HepG2 (cell line): ENCODE data around the gene CBLB. TPM values are rescaled to one million over a fixed set of nuclear protein-coding genes. Genes with fewer than 3 reads are reported as not detected.

Source experiments
- ATAC-seq: fragments of 200-7000 bp; cut with Tn5 transposase; 3 replicates; pipeline ENCODE4 v1.9.1; 2020; ENCODE audit warnings: mild to moderate bottlenecking, moderate library complexity
- BruUV-seq: library from RNA; stranded (reverse); fragments of 400-500 nt; replicated peaks from 2 replicates; lab custom pipeline; 2021; lab: Mats Ljungman, UMichigan
- CTCF ChIA-PET: fragments of 300-600 bp; formaldehyde crosslinking; extraction: SDS; loops from one replicate; lab custom pipeline; 2021; ENCODE audit warnings: low total read pairs, inconsistent platforms, low intra/inter-chr PET ratio; lab: Yijun Ruan, JAX
- POLR2A ChIA-PET: fragments of 350-600 bp; sonication (Branson Sonifier 250); formaldehyde crosslinking; loops from one replicate; lab custom pipeline; 2020; ENCODE audit warnings: antibody characterized with exemption, inconsistent platforms; lab: Yijun Ruan, JAX
- DNase-seq: peaks from one replicate; pipeline ENCODE4 v3.0.0-alpha.2; 2015; ENCODE audit warnings: low spot score
- FAIRE-seq: peaks from 3 replicates; lab custom pipeline; 2011; peaks lifted over from hg19 to GRCh38; lab: Jason Lieb, UNC
- H2AFZ ChIP-seq: one replicate; pipeline ENCODE4 v1.6.1; 2011; ENCODE audit warnings: low read length, inconsistent platforms
- H3K27ac ChIP-seq: fragments of 300-600 bp; 3 replicates; pipeline ENCODE4 v1.8.0; 2011; ENCODE audit warnings: mixed run types, mild to moderate bottlenecking, mixed read lengths, low read length, inconsistent platforms; ENCODE audit not compliant: insufficient read depth; ENCODE audit errors: extremely low read length
- H3K27me3 ChIP-seq, 2 experiments: fragments of 200-600 bp in 1 of 2; 2 replicates in 1 of 2; 3 replicates in 1 of 2; pipeline versions ENCODE4 v1.6.0 to v1.8.0; 2011; ENCODE audit warnings: low read length in 2 of 2, mild to moderate bottlenecking in 2 of 2, moderate library complexity in 2 of 2, inconsistent platforms in 1 of 2; ENCODE audit not compliant: insufficient read depth in 2 of 2, control insufficient read depth in 1 of 2
- H3K36me3 ChIP-seq, 2 experiments: fragments of 200-600 bp in 1 of 2; replicated peaks in 1 of 2; 2 replicates in 1 of 2; 3 replicates in 1 of 2; pipeline versions ENCODE4 v1.5.1 to v1.8.0; 2011; ENCODE audit warnings: low read length in 2 of 2, inconsistent platforms in 1 of 2; ENCODE audit not compliant: insufficient read depth in 2 of 2, control insufficient read depth in 1 of 2
- H3K4me1 ChIP-seq: 2 replicates; pipeline ENCODE4 v1.5.1; 2012; ENCODE audit warnings: low read length, inconsistent platforms; ENCODE audit not compliant: insufficient read depth
- H3K4me2 ChIP-seq: 2 replicates; pipeline ENCODE4 v1.6.0; 2011; ENCODE audit warnings: low read depth, low read length, inconsistent platforms
- H3K4me3 ChIP-seq, 3 experiments: fragments of 200-600 bp in 1 of 3; sonication (generic), shearing (Covaris generic) in 1 of 3; replicated peaks in 1 of 3; 2 replicates each; pipeline ENCODE4 v1.5.1; 2011 to 2016; ENCODE audit warnings: low read length in 3 of 3, inconsistent platforms in 2 of 3, low read depth in 2 of 3, mild to moderate bottlenecking in 2 of 3, control low read depth in 1 of 3, mixed read lengths in 1 of 3; ENCODE audit not compliant: insufficient read depth in 1 of 3
- H3K79me2 ChIP-seq: one replicate; pipeline ENCODE4 v1.6.1; 2011; ENCODE audit warnings: low read length, inconsistent platforms; ENCODE audit not compliant: insufficient read depth
- H3K9ac ChIP-seq: 2 replicates; pipeline ENCODE4 v1.6.0; 2011; ENCODE audit warnings: mild to moderate bottlenecking, low read depth, low read length, inconsistent platforms; ENCODE audit not compliant: insufficient read depth
- H3K9me3 ChIP-seq: 2 replicates; pipeline ENCODE4 v1.5.1; 2012; ENCODE audit warnings: mild to moderate bottlenecking, low read length
- H4K20me1 ChIP-seq: 2 replicates; pipeline ENCODE4 v1.6.0; 2011; ENCODE audit warnings: inconsistent platforms, mild to moderate bottlenecking, low read length, moderate library complexity; ENCODE audit not compliant: insufficient read depth
- HCFC1 ChIP-seq: fragments of 150-350 bp; IDR thresholded peaks from 2 replicates; pipeline ENCODE4 v1.6.1; 2014; ENCODE audit warnings: low read depth, low read length
- HOXA5 ChIP-seq: sonication (generic); formaldehyde crosslinking; IDR thresholded peaks from 2 replicates; pipeline ENCODE4 v1.4.0; 2020; ENCODE audit warnings: missing genetic modification reagents
- KAT8 ChIP-seq: IDR thresholded peaks from 2 replicates; pipeline ENCODE4 v1.6.1; 2016; ENCODE audit warnings: missing genetic modification reagents, missing compliant biosample characterization
- MTA3 ChIP-seq: sonication (generic); formaldehyde crosslinking; IDR thresholded peaks from 2 replicates; pipeline ENCODE4 v1.4.0; 2020; ENCODE audit warnings: missing genetic modification reagents
- POLR2A ChIP-seq, 2 experiments: IDR thresholded peaks; 2 replicates each; pipeline ENCODE4 v1.6.1; 2011; ENCODE audit warnings: low read depth in 2 of 2, low read length in 2 of 2, mild to moderate bottlenecking in 1 of 2, moderate library complexity in 1 of 2; ENCODE audit not compliant: insufficient read depth in 1 of 2
- POLR2AphosphoS2 ChIP-seq: IDR thresholded peaks from 2 replicates; pipeline ENCODE4 v1.6.1; 2011; ENCODE audit warnings: low read depth, low read length, improper control_type of control experiment
- RFX5 ChIP-seq: IDR thresholded peaks from 2 replicates; pipeline ENCODE4 v1.6.1; 2011; ENCODE audit warnings: low read depth, low read length, improper control_type of control experiment
- TERF1 ChIP-seq: sonication (generic); formaldehyde crosslinking; IDR thresholded peaks from 2 replicates; pipeline ENCODE4 v1.8.0; 2022; ENCODE audit warnings: mild to moderate bottlenecking, missing genetic modification reagents, moderate library complexity
- ZNF318 ChIP-seq: sonication (generic); formaldehyde crosslinking; IDR thresholded peaks from 2 replicates; pipeline ENCODE4 v1.4.0; 2020; ENCODE audit warnings: mild to moderate bottlenecking, missing genetic modification reagents
- ZNF737 ChIP-seq: sonication (generic); formaldehyde crosslinking; IDR thresholded peaks from 2 replicates; pipeline ENCODE4 v1.5.0; 2020; ENCODE audit warnings: missing genetic modification reagents, mild to moderate bottlenecking, borderline replicate concordance
- ZNF746 ChIP-seq: sonication (generic); formaldehyde crosslinking; IDR thresholded peaks from 2 replicates; pipeline ENCODE4 v1.8.0; 2022; ENCODE audit warnings: mild to moderate bottlenecking, missing genetic modification reagents
- ZNF747 ChIP-seq: sonication (generic); formaldehyde crosslinking; IDR thresholded peaks from 2 replicates; pipeline ENCODE4 v1.8.1; 2023; ENCODE audit warnings: missing genetic modification reagents, mild to moderate bottlenecking, borderline replicate concordance
- WGBS: methylation state at CpG from one replicate; pipeline ENCODE4 v1.1.6; 2017; ENCODE audit warnings: low lambda C conversion rate; 5-methylcytosine and 5-hydroxymethylcytosine counted together
- in situ Hi-C: cut with HindIII; loops from 2 replicates; pipeline ENCODE4 v1.10.0; 2017; ENCODE audit warnings: low pct_unique_long_range_greater_than_20kb; ENCODE audit not compliant: extremely low pct_ligation_motif_present
- intact Hi-C: fragments of 100-400 bp; cut with micrococcal nuclease; formaldehyde crosslinking; loops from one replicate; pipeline ENCODE4 v1.10.0; 2022; ENCODE audit not compliant: unreplicated experiment
- polyA plus RNA-seq, 8 experiments: library from polyadenylated mRNA; depleted of rRNA in 3 of 8; stranded (reverse) in 7 of 8; unstranded in 1 of 8; fragments of >200 nt; fragmentation: Illumina TruSeq in 4 of 8; extraction: Trizol in 4 of 8; gene quantifications; 2 replicates each; pipeline versions ENCODE4 v1.2.1 to v1.2.3, GENCODE V29; 2011 to 2016; ENCODE audit warnings: low read depth in 4 of 8, missing spikeins in 1 of 8, mixed read lengths in 1 of 8; ENCODE audit not compliant: insufficient read depth in 1 of 8
- total RNA-seq, 5 experiments: library from RNA; depleted of rRNA; stranded (reverse); fragments of >200 nt; fragmentation: Illumina TruSeq; extraction: Trizol; gene quantifications; 2 replicates each; pipeline ENCODE4 v1.2.3, GENCODE V29; 2016; ENCODE audit warnings: low read depth in 1 of 5
- TF ChIP-seq, protein P1 (sequence below): sonication (generic); formaldehyde crosslinking; IDR thresholded peaks from 2 replicates; pipeline ENCODE4 v1.8.1; 2023; ENCODE audit warnings: missing genetic modification reagents, inconsistent platforms, borderline replicate concordance
- TF ChIP-seq, protein P2 (sequence below): sonication (generic); formaldehyde crosslinking; IDR thresholded peaks from 2 replicates; pipeline ENCODE4 v1.9.0; 2021; ENCODE audit warnings: missing genetic modification reagents, mild to moderate bottlenecking, borderline replicate concordance

CBLB gene
- total and polyA plus RNA-seq, 2 of the 13 experiments (the other 11 are each of a cell fraction or from before 2014, with no cell fraction given): 9.8 to 16.4 TPM

- no peaks in the 10 kb centered on the region for H3K79me2 ChIP-seq
- H3K9ac ChIP-seq: no peak overlapping the region
- H3K27ac ChIP-seq: no peak overlapping the region
- peaks cover 1 to 13% of the 10 kb centered on the region in 2 experiments; a peak in 4 of 5 replicates for H3K36me3 ChIP-seq
- in situ Hi-C loops (loop anchor here (5.0 kb wide), 1 partner anchor 59 kb away; no protein-coding TSS in a partner anchor), intact Hi-C loops (no loop called here)
- ChIA-PET CTCF (no interaction called here), POLR2A (no interaction called here)
- H3K27me3 ChIP-seq: no peaks in the 10 kb centered on the region
- no TSS peak for BruUV-seq
- no peak overlapping the region for H3K4me3 ChIP-seq
- ATAC-seq (no peak), DNase-seq (no peak), FAIRE-seq (no peak)
- no peak overlapping the region for H2AFZ ChIP-seq
- H3K4me1 ChIP-seq: no peaks in the 10 kb centered on the region
- WGBS: 98% methylated on average over 5 of the region's 5 CpGs
- H3K9me3 ChIP-seq: no peaks in the 10 kb centered on the region
- no peak overlapping the region for H3K4me2 ChIP-seq
- no peaks in the 10 kb centered on the region for H4K20me1 ChIP-seq
- TF ChIP-seq, protein P1, sequence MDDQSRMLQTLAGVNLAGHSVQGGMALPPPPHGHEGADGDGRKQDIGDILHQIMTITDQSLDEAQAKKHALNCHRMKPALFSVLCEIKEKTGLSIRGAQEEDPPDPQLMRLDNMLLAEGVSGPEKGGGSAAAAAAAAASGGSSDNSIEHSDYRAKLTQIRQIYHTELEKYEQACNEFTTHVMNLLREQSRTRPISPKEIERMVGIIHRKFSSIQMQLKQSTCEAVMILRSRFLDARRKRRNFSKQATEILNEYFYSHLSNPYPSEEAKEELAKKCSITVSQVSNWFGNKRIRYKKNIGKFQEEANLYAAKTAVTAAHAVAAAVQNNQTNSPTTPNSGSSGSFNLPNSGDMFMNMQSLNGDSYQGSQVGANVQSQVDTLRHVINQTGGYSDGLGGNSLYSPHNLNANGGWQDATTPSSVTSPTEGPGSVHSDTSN: no peak
- TF ChIP-seq ZNF746 (CRISPR knock-in tag): no peak
- TF ChIP-seq POLR2A (IDR thresholded peaks at IDR 0.05; ENCODE audit: insufficient read depth in 1 of 2, low read depth in 2 of 2, low read length in 2 of 2): no peak
- TF ChIP-seq TERF1 (CRISPR knock-in tag): no peak
- no peak for TF ChIP-seq ZNF747 (CRISPR knock-in tag)
- no peak for TF ChIP-seq ZNF318 (CRISPR knock-in tag)
- TF ChIP-seq HCFC1: no peak
- no peak for TF ChIP-seq POLR2AphosphoS2
- no peak for TF ChIP-seq HOXA5 (CRISPR knock-in tag)
- TF ChIP-seq ZNF737 (CRISPR knock-in tag): no peak
- no peak for TF ChIP-seq RFX5
- TF ChIP-seq, protein P2, sequence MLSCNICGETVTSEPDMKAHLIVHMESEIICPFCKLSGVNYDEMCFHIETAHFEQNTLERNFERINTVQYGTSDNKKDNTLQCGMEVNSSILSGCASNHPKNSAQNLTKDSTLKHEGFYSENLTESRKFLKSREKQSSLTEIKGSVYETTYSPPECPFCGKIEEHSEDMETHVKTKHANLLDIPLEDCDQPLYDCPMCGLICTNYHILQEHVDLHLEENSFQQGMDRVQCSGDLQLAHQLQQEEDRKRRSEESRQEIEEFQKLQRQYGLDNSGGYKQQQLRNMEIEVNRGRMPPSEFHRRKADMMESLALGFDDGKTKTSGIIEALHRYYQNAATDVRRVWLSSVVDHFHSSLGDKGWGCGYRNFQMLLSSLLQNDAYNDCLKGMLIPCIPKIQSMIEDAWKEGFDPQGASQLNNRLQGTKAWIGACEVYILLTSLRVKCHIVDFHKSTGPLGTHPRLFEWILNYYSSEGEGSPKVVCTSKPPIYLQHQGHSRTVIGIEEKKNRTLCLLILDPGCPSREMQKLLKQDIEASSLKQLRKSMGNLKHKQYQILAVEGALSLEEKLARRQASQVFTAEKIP (CRISPR knock-in tag): no peak
- no peak for TF ChIP-seq KAT8 (CRISPR knock-in tag)
- no peak for TF ChIP-seq MTA3 (CRISPR knock-in tag)
Measured at GRCh38 chr3:105672996-105673395, 195.8 kb downstream of the CBLB start.
